Ovary (tissue), 9 donors: Measurements from ENCODE around the gene ARHGEF17. TPM values are rescaled to one million over a fixed set of nuclear protein-coding genes. Genes with fewer than 3 reads are reported as not detected.

Source experiments
- DNase-seq, 5 donors: peaks; one replicate each; pipeline ENCODE4 v3.0.0-alpha.2; 2019 to 2020
- H3K27ac ChIP-seq, 2 donors: fragments of 200-600 bp; one replicate each; pipeline versions ENCODE4 v1.5.1 to v1.8.0; 2019 to 2022
- H3K27me3 ChIP-seq: fragments of 200-600 bp; one replicate; pipeline ENCODE4 v1.8.0; 2022
- H3K36me3 ChIP-seq: fragments of 200-600 bp; sonication (generic); one replicate; pipeline ENCODE4 v1.5.1; 2019
- H3K4me1 ChIP-seq: one replicate; pipeline ENCODE4 v1.8.1; 2013; ENCODE audit warnings: mild to moderate bottlenecking, moderate library complexity; ENCODE audit not compliant: insufficient read depth
- H3K4me3 ChIP-seq: fragments of 200-600 bp; sonication (generic); one replicate; pipeline ENCODE4 v1.5.1; 2017
- H3K9me3 ChIP-seq, 2 donors: fragments of 200-600 bp in 1 of 2; sonication (generic) in 1 of 2; one replicate each; pipeline versions ENCODE4 v1.5.1 to v1.8.1; 2013 to 2019; ENCODE audit warnings: mild to moderate bottlenecking in 1 of 2, moderate library complexity in 1 of 2
- EP300 ChIP-seq: sonication (generic); formaldehyde crosslinking; IDR thresholded peaks from one replicate; pipeline ENCODE4 v1.6.1; 2017; ENCODE audit warnings: antibody characterized with exemption
- POLR2A ChIP-seq: fragments of 450-650 bp; IDR thresholded peaks from one replicate; pipeline ENCODE4 v1.6.1; 2017; ENCODE audit warnings: antibody characterized with exemption, mild to moderate bottlenecking, moderate library complexity
- WGBS, 3 donors: extraction: QIAGEN DNeasy Blood & Tissue Kit in 1 of 3; methylation state at CpG; one replicate each; pipeline versions ENCODE4 v1.1.5 to v1.1.7; 2013 to 2017; 5-methylcytosine and 5-hydroxymethylcytosine counted together
- intact Hi-C, 4 donors: fragments of 100-400 bp; cut with DNase I; formaldehyde crosslinking; loops; one replicate each; pipeline versions ENCODE4 v1.11.0 to v1.15.1; 2022 to 2023
- polyA plus RNA-seq, 2 donors: library from polyadenylated mRNA; stranded (reverse); fragments of 200-250 nt in 1 of 2; fragments of 350-450 nt in 1 of 2; fragmentation: Illumina TruSeq in 1 of 2; extraction: RNeasy Lipid Tissue Mini Kit (QIAGEN cat#74804) in 1 of 2; gene quantifications; one replicate each; pipeline ENCODE4 v1.2.3, GENCODE V29; 2013 to 2014
- total RNA-seq, 7 donors: library from RNA; depleted of rRNA in 2 of 7; stranded (reverse); fragments of >200 nt in 2 of 7; fragmentation: NEBNext Ultra II Directional in 3 of 7; extraction: Animal tissue kit (Norgen Biotek cat#: 25700) in 3 of 7; gene quantifications; one replicate each; pipeline versions ENCODE4 v1.1.0 to v1.2.4, GENCODE V29; 2016 to 2023
- TF ChIP-seq, protein P1 (sequence below), 3 donors: fragments of 450-650 bp in 2 of 3; fragments of 200-600 bp in 1 of 3; IDR thresholded peaks; one replicate each; pipeline versions ENCODE4 v1.5.1 to v1.8.0; 2016 to 2022; ENCODE audit warnings: antibody characterized with exemption in 3 of 3, mild to moderate bottlenecking in 1 of 3
- donor health status: DM: no; HTN: no; CAD: no; lungs with moderate emphysema.
- donor health status: DM: no; HTN: no; CAD: no.
- donor health status: Bipolar disorder and iron deficiency.
- donor health status: DM: yes; HTN: yes; CAD: no.
- donor health status: DM: no; HTN: no; CAD: no.
- donor health status: DM: yes; HTN: yes; CAD: no.

Gene ARHGEF17
- total and polyA plus RNA-seq, 9 donors = 21.0 to 83.8 (median 46.0) TPM

DNA sequence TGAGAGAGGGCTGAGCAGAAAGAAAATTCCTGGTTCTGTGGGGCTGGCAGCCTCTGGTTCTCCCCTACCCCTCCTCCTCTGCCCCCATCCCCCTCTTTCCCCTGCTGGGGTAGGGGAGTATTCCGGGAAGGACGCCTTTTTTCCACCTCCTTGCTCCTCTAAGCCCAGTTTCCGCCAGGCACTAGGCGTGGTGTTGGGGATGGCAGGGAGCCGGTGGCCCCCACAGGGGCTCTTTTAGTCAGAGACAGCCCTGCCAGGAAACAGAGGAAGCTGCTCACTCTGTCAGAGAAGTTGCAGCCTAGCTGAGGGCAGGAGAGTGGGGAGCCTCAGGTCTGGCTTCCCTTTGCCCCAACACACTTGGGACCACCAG is 15.6 kb upstream of the ARHGEF17 start:
- Histone ChIP-seq H3K27me3 (no peaks in the 10 kb centered on the region), H3K9me3 (no peaks in the 10 kb centered on the region), H3K27ac (no peak overlapping the region), H3K36me3 (no peaks in the 10 kb centered on the region), H3K4me1 (no peaks in the 10 kb centered on the region), H3K4me3 (no peak overlapping the region)
- WGBS, 3 donors = 33 to 61% (median 45%) methylated on average over 5 of the region's 5 CpGs
- intact Hi-C loops = loop anchor here in 1 of 4 donors (10.0 kb wide), 1 partner anchor 102 kb away; no protein-coding TSS in a partner anchor
- TF ChIP-seq EP300 = no peak
- TF ChIP-seq POLR2A = no peak
- TF ChIP-seq, protein P1, sequence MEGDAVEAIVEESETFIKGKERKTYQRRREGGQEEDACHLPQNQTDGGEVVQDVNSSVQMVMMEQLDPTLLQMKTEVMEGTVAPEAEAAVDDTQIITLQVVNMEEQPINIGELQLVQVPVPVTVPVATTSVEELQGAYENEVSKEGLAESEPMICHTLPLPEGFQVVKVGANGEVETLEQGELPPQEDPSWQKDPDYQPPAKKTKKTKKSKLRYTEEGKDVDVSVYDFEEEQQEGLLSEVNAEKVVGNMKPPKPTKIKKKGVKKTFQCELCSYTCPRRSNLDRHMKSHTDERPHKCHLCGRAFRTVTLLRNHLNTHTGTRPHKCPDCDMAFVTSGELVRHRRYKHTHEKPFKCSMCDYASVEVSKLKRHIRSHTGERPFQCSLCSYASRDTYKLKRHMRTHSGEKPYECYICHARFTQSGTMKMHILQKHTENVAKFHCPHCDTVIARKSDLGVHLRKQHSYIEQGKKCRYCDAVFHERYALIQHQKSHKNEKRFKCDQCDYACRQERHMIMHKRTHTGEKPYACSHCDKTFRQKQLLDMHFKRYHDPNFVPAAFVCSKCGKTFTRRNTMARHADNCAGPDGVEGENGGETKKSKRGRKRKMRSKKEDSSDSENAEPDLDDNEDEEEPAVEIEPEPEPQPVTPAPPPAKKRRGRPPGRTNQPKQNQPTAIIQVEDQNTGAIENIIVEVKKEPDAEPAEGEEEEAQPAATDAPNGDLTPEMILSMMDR (IDR thresholded peaks at IDR 0.05) = no peak
- no peak for DNase-seq

DNA sequence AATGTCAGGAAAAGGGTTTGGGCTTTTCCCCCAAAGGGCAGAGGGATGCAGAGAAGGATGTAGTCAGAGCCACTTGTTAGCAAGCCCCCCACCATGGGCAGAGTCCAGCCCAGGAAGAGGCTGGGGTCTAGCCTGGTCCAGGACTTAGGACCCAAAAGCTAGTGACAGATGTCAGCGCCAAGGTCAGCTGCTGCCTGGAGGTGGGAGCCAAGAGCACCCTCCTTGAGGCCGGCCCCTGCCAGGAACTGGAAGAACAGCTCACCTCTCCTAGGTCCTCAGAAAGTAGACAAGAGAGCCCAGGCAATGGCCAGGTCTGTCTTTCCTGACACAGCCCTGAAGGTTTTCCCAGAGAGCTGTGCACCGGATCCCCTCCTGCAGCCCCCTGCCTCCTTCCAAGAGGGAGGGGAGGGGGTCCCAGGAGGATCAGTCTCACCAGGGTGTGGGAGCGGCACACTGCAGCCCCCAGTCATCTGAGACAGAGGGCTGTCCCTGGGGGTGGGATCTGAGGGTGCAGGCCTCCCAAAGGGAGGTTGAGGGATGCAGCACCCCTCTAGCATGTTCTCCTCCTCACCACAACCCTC is 14.6 kb upstream of the ARHGEF17 start:
- Histone ChIP-seq H3K4me3 (no peak overlapping the region), H3K27ac (no peak overlapping the region), H3K27me3 (no peaks in the 10 kb centered on the region), H3K4me1 (no peaks in the 10 kb centered on the region), H3K36me3 (no peaks in the 10 kb centered on the region), H3K9me3 (no peaks in the 10 kb centered on the region)
- intact Hi-C loops = loop anchor here in 1 of 4 donors (10.0 kb wide), 1 partner anchor 101 kb away; no protein-coding TSS in a partner anchor
- 85 to 88% (median 86%) methylated on average over 3 to 4 of the region's 4 CpGs for WGBS, 3 donors
- no peak for DNase-seq
- TF ChIP-seq EP300 (no peak), POLR2A (no peak)
- TF ChIP-seq, protein P1 (IDR thresholded peaks at IDR 0.05) = no peak

DNA sequence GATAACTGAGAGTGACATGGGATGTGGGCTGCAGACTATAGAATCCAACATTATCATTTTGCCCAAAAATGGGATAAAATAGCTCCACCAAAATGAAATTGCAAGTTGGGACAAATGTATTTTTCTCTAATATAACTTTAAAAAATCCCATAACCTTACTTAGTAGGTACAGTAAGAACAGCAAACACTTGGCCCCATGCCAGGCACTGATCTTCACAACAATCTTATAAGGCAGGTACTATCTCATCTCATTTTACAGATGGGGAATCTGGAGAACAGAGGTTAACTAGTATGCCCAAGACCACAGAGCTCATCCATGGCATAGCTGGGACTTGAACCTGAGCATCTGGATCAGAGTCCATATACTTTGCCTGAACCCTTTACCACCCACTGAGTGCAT is 13.5 kb upstream of the ARHGEF17 start:
- intact Hi-C loops = loop anchor here in 3 of 4 donors (5.0 to 10.0 kb wide), 3 partner anchors 43 to 100 kb away; no protein-coding TSS in a partner anchor
- H3K9me3 ChIP-seq = no peaks in the 10 kb centered on the region
- H3K4me3 ChIP-seq = no peak overlapping the region
- no peak overlapping the region for H3K27ac ChIP-seq
- H3K4me1 ChIP-seq = no peaks in the 10 kb centered on the region
- H3K27me3 ChIP-seq = no peaks in the 10 kb centered on the region
- DNase-seq = no peak
- TF ChIP-seq POLR2A = no peak
- TF ChIP-seq EP300 = no peak
- TF ChIP-seq, protein P1 (IDR thresholded peaks at IDR 0.05) = no peak
- H3K36me3 ChIP-seq = no peaks in the 10 kb centered on the region

DNA sequence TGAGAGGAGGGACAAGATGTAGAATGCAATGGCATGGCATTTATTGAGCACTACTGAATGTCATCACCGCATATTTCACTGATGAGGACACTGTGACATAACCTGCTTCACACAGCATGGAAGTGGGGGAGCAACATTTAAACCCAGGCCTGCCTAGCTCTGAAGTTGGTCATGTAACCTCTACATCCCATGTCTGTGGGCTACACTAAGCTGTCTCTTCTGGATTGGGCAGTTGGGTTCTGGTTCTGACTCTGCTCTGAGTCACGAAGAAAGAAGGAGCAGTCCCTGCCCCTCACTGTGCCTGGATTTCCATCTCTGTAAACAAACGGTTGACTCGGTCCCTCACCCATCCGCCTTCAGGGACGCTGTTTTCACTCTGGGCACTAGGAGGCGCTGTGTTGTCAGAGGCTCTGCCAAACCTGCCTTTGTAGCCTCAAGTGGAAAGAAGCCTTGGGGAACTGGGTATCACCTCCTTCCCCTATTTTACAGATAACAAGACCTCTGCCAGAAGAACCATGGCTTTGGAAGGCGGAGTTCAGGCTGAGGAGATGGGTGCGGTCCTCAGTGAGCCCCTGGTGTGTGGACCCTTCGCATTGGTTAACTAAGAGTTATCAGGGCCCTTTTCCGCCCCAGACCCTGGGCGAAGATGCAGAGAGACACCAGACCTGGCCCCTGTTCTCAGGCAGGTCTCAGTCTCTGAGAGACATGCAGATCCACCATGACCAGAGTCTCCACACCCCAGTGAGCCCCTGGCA is 12.7 kb upstream of the ARHGEF17 start:
- TF ChIP-seq, protein P1 (IDR thresholded peaks at IDR 0.05) = peak; percentile 33 to 56 (median 50)
- no peak for TF ChIP-seq EP300
- Histone ChIP-seq H3K9me3 (no peaks in the 10 kb centered on the region), H3K27ac (no peak overlapping the region), H3K27me3 (no peaks in the 10 kb centered on the region), H3K4me1 (no peaks in the 10 kb centered on the region), H3K36me3 (no peaks in the 10 kb centered on the region), H3K4me3 (no peak overlapping the region)
- intact Hi-C loops = loop anchor here in 3 of 4 donors (5.0 to 10.0 kb wide), 3 partner anchors 42 to 99 kb away; no protein-coding TSS in a partner anchor
- WGBS, 3 donors = 41 to 45% (median 44%) methylated on average over 12 of the region's 12 CpGs
- peak; percentile 38 to 74 (median 68) for DNase-seq
